Loucy (cell line): ENCODE measurements around the gene POU5F2.

Source experiments
- CTCF ChIP-seq: fragments of 200-600 bp; sonication (generic); conservative IDR thresholded peaks from 2 replicates; pipeline ENCODE4 v1.5.1; 2014; ENCODE audit warnings: mild to moderate bottlenecking, antibody characterized with exemption, low read length
- EZH2phosphoT487 ChIP-seq: fragments of 200-600 bp; IDR thresholded peaks from 2 replicates; pipeline ENCODE4 v1.6.1; 2018; ENCODE audit warnings: antibody characterized with exemption, mild to moderate bottlenecking, moderate library complexity, borderline replicate concordance

GRCh38 chr5:93726595-93726994 is 14.8 kb downstream of the POU5F2 start:
- TF ChIP-seq CTCF (no peak), EZH2phosphoT487 (no peak)
